Activated naive CD8-positive, alpha-beta T cell treated with anti-CD3 and anti-CD28 coated beads, Interleukin-2, amount 10 ng/mL, durations not matched to agents 7 days and 5 days (primary cell): ENCODE results near the gene SP100. TPM values are rescaled to one million over a fixed set of nuclear protein-coding genes. Genes with fewer than 3 reads are reported as not detected.

Source experiments
- ATAC-seq: fragments of 150-1000 bp; cut with Tn5 transposase; one replicate; pipeline ENCODE4 v1.10.0; 2021; ENCODE audit warnings: low read depth, moderate library complexity
- POLR2A ChIA-PET: fragments of 350-600 bp; sonication (Branson Sonifier 250); formaldehyde crosslinking; loops from one replicate; lab custom pipeline; 2021; ENCODE audit warnings: antibody characterized with exemption; lab: Charles Lee
- DNase-seq: peaks from one replicate; pipeline ENCODE4 v3.0.0; 2021
- H3K27ac Mint-ChIP-seq: one replicate; pipeline ENCODE4 v1.8.0; 2022; ENCODE audit warnings: mild to moderate bottlenecking, mixed read lengths
- H3K27me3 Mint-ChIP-seq: one replicate; pipeline ENCODE4 v1.8.0; 2022; ENCODE audit warnings: mild to moderate bottlenecking, moderate library complexity, mixed read lengths
- H3K36me3 Mint-ChIP-seq: one replicate; pipeline ENCODE4 v1.8.0; 2021; ENCODE audit warnings: mild to moderate bottlenecking, mixed read lengths
- H3K4me1 Mint-ChIP-seq: one replicate; pipeline ENCODE4 v1.8.0; 2021; ENCODE audit warnings: mixed read lengths
- H3K4me3 Mint-ChIP-seq: one replicate; pipeline ENCODE4 v1.8.0; 2022; ENCODE audit warnings: mild to moderate bottlenecking, moderate library complexity, mixed read lengths
- H3K9me3 Mint-ChIP-seq: one replicate; pipeline ENCODE4 v1.8.0; 2021; ENCODE audit warnings: mixed read lengths
- total RNA-seq, 2 experiments: library from RNA; stranded (reverse); gene quantifications; one replicate each; pipeline ENCODE4 v1.2.3, GENCODE V29; 2021

SP100 gene
- total RNA-seq, 2 experiments from 2014 or later = 301 to 314 TPM

DNA sequence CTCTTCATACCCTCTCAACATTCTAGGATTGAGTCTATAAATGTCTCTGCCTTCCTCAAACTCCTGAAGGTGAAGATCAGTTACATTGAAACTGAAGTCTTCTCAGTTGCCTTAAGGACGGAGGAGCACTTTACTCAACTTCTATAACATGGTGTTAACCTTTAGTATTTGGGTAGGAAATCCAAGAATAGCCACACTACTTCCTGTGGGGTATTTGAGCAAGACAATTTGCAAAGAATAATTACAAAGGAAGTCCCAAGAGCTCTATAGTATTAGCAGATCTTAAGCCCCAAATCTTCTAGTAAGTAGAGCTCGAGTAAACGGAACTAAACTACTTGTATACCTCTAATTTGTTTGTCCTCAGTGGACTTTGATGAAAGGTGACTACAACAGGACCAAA, 80.9 kb downstream of the SP100 start:
- peaks cover 29% of the 10 kb centered on the region for H3K4me1 Mint-ChIP-seq
- H3K36me3 Mint-ChIP-seq = peaks cover 81% of the 10 kb centered on the region
- no peaks in the 10 kb centered on the region for H3K27me3 Mint-ChIP-seq
- peak overlapping the region; percentile 66 for H3K4me3 Mint-ChIP-seq
- no peaks in the 10 kb centered on the region for H3K9me3 Mint-ChIP-seq
- H3K27ac Mint-ChIP-seq = peak overlapping the region; percentile 86
- DNase-seq = no peak
- peak; percentile 88 for ATAC-seq
- POLR2A ChIA-PET = interaction anchor here (1.1 kb wide), 1 partner anchor 106 kb away, joined by 4 read pairs; no protein-coding TSS in a partner anchor

DNA sequence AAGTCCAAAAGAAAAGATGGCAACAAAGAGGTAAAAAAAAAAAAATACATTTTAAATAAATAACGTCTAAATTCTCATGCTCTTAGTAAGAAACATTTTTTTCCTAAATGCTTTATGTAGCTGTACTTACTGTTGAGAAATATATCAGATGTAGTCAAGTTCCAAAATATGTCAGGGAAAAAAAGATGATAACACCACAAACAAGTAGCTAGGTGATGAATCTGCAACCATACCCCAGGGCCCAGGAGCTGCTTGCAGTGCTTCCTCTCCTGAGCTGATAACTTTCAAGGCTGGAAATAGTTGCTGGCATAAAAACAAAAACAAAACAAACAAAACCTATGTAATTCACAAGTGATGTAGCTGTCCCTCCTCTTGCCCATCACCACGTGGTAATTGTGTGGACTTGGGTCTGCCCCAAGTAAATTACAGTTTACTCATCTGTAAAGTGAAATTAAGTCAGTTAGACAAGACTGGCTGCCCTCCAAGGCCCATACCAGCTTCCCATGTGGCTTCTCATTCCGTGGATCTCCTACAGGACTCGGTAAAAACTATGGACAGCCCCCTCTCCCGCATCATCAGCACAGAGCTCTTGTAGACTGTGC, 82.6 kb downstream of the SP100 start:
- Mint-ChIP-seq H3K27ac (no peak overlapping the region), H3K9me3 (no peaks in the 10 kb centered on the region), H3K4me3 (no peak overlapping the region), H3K4me1 (peaks cover 30% of the 10 kb centered on the region), H3K27me3 (no peaks in the 10 kb centered on the region), H3K36me3 (peaks cover 85% of the 10 kb centered on the region)
- POLR2A ChIA-PET = no interaction called here
- ATAC-seq (no peak), DNase-seq (no peak)

DNA sequence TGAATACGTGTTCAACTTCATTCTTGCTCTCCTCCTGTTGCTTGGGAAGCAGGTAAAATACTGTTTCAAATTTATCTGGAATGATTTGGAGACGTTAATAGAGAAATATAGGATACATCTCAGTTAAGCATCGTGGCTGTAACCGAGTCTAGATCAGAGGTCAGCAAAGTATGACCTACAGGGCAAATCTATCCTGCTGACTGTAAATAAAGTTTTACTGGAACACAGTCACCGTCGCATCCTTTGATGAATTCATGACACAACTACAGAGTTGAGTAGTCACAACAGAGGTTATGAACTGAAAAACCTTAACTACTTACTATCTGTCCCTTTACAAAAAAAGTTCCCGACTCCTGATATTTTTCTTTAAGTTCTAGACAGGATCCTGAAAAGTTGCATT, 86.6 kb downstream of the SP100 start:
- no peak for ATAC-seq
- H3K27me3 Mint-ChIP-seq = no peaks in the 10 kb centered on the region

DNA sequence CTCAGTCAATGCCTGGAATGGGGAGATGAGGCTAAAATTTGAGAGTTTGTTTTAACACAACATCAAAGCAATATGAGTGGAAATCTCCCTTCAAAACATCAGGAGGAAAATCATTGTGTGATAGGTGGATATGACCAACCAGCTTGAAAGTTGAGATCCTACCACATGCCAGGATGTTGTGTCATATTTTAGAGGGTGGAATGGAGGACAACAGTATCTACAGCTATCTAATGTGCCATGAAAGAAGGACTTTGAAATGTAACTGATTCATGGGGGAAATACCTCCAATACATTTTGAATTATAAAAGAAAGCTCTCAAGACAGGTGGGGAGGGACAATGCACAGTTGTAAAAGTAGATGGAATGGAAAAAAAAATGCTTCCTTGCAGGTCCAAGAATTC, 87.8 kb downstream of the SP100 start:
- H3K4me3 Mint-ChIP-seq = no peak overlapping the region
- no peak overlapping the region for H3K27ac Mint-ChIP-seq
- DNase-seq = no peak
- no peaks in the 10 kb centered on the region for H3K9me3 Mint-ChIP-seq
- no peak for ATAC-seq
- peaks cover 2% of the 10 kb centered on the region for H3K4me1 Mint-ChIP-seq
- H3K36me3 Mint-ChIP-seq = peaks cover 78% of the 10 kb centered on the region
- H3K27me3 Mint-ChIP-seq = no peaks in the 10 kb centered on the region
- POLR2A ChIA-PET = no interaction called here

More for the DNA sequence above, 86.6 kb downstream of the SP100 start:
- Mint-ChIP-seq H3K36me3 (peaks cover 84% of the 10 kb centered on the region), H3K9me3 (no peaks in the 10 kb centered on the region), H3K27ac (no peak overlapping the region), H3K4me3 (no peak overlapping the region), H3K4me1 (peaks cover 7% of the 10 kb centered on the region)
- DNase-seq = no peak
- POLR2A ChIA-PET = no interaction called here

DNA sequence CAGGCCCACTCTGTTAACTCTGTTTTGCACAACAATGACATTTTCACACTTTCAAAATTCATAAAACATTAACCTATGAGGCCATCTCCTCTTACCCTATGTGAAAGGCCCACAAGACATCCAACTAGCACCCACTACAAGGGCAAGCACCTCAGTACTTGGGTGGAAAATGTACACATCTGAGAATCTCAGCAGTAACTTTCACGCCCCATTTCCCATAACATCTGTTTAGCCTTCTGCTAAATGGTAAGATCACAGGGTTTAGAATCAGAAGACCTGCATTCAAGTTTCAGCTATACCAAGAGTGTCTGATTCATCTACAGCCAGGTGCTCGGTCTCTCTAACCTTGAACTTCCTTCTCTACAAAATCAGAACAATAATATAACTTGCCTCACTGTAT, 89.2 kb downstream of the SP100 start:
- ATAC-seq (no peak), DNase-seq (no peak)
- Mint-ChIP-seq H3K36me3 (peaks cover 77% of the 10 kb centered on the region), H3K4me3 (no peak overlapping the region), H3K4me1 (peaks cover 2% of the 10 kb centered on the region), H3K27me3 (no peaks in the 10 kb centered on the region), H3K9me3 (no peaks in the 10 kb centered on the region), H3K27ac (no peak overlapping the region)
- POLR2A ChIA-PET = no interaction called here

DNA sequence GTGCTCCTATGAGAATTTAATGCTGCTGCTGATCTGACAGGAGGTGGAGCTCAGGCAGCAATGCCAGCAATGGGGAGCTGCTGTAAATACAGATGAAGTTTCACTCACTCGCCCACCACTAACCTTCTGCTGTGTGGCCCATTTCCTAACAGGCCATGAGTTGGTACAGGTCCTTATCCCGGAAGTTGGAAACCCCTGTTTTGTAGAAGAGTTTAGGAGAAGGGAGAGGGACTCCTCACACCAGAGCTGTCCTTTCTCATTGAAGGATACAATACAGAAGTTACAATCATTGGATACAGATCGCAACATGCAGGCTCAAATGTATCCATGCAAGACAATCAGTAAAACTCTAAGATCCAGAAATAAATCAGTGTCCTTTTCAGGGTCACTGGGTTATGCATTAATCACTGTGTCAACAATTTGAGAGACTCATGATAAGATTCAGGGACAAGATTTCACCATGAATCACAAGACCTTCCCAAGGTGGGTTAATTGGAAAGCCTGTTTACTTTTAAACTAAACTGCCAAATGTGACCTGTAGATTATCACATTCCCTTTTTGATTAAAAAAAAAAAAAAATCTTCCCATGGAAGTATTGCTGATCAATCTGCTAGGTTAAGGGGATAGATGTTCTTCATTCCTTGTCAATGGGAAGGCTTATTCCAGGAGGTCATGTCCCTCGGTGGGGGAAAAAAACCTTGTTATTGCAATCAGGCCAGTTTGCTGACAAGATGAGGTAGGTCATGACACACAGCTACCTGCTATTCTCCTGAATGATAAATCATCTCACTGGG, 97.2 kb downstream of the SP100 start:
- no peak for DNase-seq
- Mint-ChIP-seq H3K36me3 (peaks cover 61% of the 10 kb centered on the region), H3K27ac (no peak overlapping the region), H3K4me3 (no peak overlapping the region), H3K9me3 (peaks cover 6% of the 10 kb centered on the region), H3K27me3 (no peaks in the 10 kb centered on the region), H3K4me1 (no peaks in the 10 kb centered on the region)
- no peak for ATAC-seq
- POLR2A ChIA-PET = no interaction called here

DNA sequence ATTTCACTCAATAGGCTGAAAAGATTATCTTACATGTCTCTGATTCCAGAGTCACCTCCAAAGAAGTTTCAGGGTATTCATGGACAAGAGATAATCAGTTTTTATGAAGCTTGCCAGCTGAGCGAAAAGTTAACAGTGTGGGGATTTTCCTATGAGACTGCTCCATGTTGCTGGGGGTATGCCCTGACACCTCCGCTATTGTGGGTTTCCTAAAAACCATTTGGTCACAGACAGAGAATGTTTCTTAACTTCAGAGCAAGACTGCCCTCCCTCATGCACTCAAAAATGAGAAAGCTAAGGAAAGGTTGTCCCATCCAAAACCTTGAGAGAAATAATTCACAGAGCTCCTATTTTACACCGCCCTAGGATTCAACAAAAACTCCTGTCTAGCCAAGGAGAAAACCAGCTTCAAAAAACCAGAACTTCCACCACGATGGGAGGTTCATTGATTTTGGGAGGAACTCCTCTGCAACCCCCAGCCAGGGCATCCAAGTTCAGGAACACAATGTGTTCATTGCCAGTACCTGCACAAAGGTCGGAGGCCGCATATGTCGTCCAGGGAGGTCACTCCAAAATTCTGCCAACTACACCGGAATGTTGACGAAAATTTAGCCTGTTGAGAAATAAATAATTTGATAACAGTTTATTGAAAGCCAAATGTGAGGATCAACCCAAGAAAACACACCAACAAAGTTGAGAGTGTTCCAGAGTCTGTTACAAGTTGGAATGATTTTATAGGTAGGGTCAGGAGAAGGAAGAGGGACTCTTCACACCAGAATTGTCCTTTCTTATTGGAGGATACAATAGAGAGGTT, 104.3 kb downstream of the SP100 start:
- Mint-ChIP-seq H3K27me3 (no peaks in the 10 kb centered on the region), H3K36me3 (peaks cover 59% of the 10 kb centered on the region), H3K4me3 (no peak overlapping the region), H3K4me1 (no peaks in the 10 kb centered on the region), H3K27ac (no peak overlapping the region), H3K9me3 (peaks cover 28% of the 10 kb centered on the region)
- POLR2A ChIA-PET = no interaction called here
- DNase-seq (no peak), ATAC-seq (no peak)

DNA sequence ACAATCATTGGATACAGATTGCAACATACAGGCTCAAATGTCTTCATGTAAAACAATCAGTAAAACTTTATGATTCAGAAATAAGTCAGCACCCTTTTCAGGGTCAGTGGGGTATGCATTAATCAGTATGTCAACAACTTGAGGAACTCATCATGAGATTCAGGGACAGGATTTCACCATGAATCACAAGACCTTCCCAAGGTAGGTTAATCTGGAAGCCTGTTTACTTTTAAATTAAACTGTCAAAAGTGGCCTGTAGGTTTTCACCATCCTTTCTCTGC, 104.8 kb downstream of the SP100 start:
- Mint-ChIP-seq H3K36me3 (peaks cover 60% of the 10 kb centered on the region), H3K4me1 (no peaks in the 10 kb centered on the region), H3K9me3 (peaks cover 27% of the 10 kb centered on the region), H3K27ac (no peak overlapping the region), H3K27me3 (no peaks in the 10 kb centered on the region), H3K4me3 (no peak overlapping the region)
- POLR2A ChIA-PET = no interaction called here
- no peak for DNase-seq
- no peak for ATAC-seq

DNA sequence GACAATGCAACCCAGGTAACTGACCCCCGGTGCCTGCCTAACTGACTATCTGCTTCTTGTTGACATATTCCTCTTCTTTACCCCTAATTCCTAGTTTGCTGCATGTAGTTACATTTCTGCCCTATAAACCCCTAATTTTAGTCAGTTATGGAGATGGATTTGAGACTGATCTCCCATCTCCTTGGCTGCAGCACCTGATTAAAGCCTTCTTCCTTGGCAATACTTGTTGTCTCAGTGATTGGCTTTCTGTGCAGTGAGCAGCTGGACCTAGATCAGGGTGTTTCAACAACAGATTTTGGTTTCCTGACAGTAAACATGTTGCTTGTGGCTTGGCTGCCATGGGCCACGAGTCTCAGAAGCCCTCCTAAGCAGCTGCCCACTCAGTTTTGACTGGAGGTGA, 105.4 kb downstream of the SP100 start:
- Mint-ChIP-seq H3K4me3 (no peak overlapping the region), H3K9me3 (peaks cover 25% of the 10 kb centered on the region), H3K27ac (no peak overlapping the region), H3K4me1 (no peaks in the 10 kb centered on the region), H3K36me3 (peaks cover 59% of the 10 kb centered on the region), H3K27me3 (no peaks in the 10 kb centered on the region)
- ATAC-seq = no peak
- DNase-seq = no peak
- POLR2A ChIA-PET = no interaction called here

DNA sequence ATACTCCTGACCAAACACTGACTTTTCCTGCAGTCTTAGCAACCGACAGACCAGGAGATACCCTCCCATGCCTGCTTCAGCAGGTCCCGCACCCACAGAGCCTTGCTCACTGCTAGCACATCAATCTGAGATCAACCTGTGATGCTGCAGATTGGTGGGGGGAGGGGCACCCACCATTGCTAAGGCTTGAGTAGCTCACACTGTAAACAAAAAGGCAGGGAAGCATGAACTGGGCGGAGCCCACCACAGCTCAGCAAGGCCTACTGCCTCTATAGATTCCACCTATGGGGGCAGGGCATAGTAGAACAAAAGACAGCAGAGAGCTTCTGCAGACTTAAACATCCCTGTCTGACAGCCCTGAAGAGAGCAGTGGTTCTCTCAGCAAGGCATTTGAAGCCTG, 109.7 kb downstream of the SP100 start:
- no peak overlapping the region for H3K27ac Mint-ChIP-seq
- peaks cover 72% of the 10 kb centered on the region for H3K36me3 Mint-ChIP-seq
- POLR2A ChIA-PET = no interaction called here
- no peaks in the 10 kb centered on the region for H3K4me1 Mint-ChIP-seq
- no peak for DNase-seq
- H3K9me3 Mint-ChIP-seq = peaks cover 48% of the 10 kb centered on the region
- ATAC-seq = no peak
- H3K4me3 Mint-ChIP-seq = no peak overlapping the region
- peaks cover 2% of the 10 kb centered on the region for H3K27me3 Mint-ChIP-seq

DNA sequence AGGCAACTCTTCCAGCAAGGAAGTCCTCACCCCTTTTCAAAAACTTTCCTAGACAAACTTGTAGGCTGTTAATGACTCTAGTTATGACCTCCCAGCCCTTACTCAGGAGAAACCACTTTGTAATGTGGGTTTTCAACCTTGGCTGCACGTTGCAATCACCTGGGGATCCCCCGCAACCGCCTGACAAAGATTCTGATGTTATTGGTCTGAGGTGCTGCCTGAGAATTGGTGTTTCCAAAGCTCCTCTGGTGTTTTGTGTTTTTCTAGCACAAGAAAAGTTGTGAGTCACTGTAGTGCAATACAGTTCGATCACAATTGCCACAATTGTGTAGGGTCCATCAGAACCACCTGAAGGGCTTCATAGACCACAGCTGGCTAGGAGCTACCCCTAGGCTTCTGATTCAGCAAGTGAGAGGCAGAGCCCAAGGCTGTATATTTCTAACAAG, 121.6 kb downstream of the SP100 start:
- peaks cover 17% of the 10 kb centered on the region for H3K4me1 Mint-ChIP-seq

DNA sequence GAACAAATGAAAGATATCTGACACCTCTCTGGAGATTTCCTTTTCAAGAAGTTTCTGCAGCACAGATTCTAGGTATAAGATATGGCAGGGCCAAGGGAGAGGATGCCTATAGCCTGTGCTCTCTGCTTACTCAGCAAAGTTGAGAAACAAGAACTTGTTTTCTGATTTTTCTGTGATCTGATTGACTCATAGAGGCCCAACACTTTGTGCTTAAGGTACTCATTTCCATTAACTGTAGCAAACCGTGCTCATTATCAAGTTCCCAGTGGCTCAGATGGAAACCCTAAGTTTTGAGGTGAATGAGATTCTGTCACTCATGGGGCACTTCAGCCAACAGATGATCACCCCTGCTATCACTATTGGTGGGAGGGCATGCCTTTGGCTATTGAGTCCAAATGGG, 124.3 kb downstream of the SP100 start:
- Mint-ChIP-seq H3K4me1 (peaks cover 17% of the 10 kb centered on the region), H3K9me3 (peaks cover 9% of the 10 kb centered on the region), H3K27ac (peak overlapping the region; percentile 8), H3K36me3 (peaks cover 79% of the 10 kb centered on the region), H3K4me3 (no peak overlapping the region), H3K27me3 (no peaks in the 10 kb centered on the region)
- ATAC-seq (no peak), DNase-seq (no peak)
- POLR2A ChIA-PET = no interaction called here

More for the DNA sequence above, 121.6 kb downstream of the SP100 start:
- ATAC-seq = peak; percentile 55
- Mint-ChIP-seq H3K27ac (peak overlapping the region; percentile 43), H3K36me3 (peaks cover 70% of the 10 kb centered on the region), H3K9me3 (peaks cover 5% of the 10 kb centered on the region), H3K27me3 (no peaks in the 10 kb centered on the region), H3K4me3 (no peak overlapping the region)
- POLR2A ChIA-PET = interaction anchor here (0.6 kb wide), 1 partner anchor 106 kb away, joined by 3 read pairs; no protein-coding TSS in a partner anchor
- DNase-seq = no peak

DNA sequence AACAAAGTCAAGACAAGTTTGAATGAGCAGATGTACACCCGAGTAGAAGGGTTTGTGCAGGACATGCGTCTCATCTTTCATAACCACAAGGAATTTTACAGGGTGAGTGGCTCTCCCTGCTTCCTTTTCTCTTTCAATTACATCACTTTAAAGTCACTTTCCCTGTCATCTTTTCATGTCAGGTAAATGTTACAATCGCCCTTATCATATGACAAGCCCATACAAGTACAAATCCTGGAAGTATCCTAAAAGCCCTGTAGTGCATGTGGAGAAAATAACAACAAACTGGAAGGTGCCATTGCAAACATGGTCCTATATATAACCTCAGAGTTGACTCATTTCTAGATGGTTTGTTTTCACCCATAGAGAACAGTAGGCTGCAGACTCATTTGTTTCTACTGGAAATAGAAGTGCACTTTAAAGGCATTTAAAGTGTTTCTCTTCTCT, 126.0 kb downstream of the SP100 start:
- DNase-seq (no peak), ATAC-seq (no peak)
- Mint-ChIP-seq H3K9me3 (peaks cover 9% of the 10 kb centered on the region), H3K36me3 (peaks cover 69% of the 10 kb centered on the region), H3K27me3 (no peaks in the 10 kb centered on the region), H3K4me3 (no peak overlapping the region), H3K4me1 (peaks cover 11% of the 10 kb centered on the region), H3K27ac (no peak overlapping the region)
- POLR2A ChIA-PET = no interaction called here
